Parathyroid adenoma (tissue), 2 donors: ENCODE measurements around the gene CYP1A2.

ENCODE experiments used
- H2AFZ ChIP-seq: fragments of 300-600 bp; sonication (generic); one replicate; pipeline ENCODE4 v1.7.0; 2017; ENCODE audit warnings: antibody characterized with exemption, mild to moderate bottlenecking
- H3K27ac ChIP-seq: fragments of 300-600 bp; sonication (generic); one replicate; pipeline ENCODE4 v1.7.0; 2017
- H3K27me3 ChIP-seq: fragments of 300-600 bp; sonication (generic); one replicate; pipeline ENCODE4 v1.7.0; 2017; ENCODE audit warnings: low read length; ENCODE audit not compliant: control insufficient read depth, insufficient read depth
- H3K36me3 ChIP-seq: fragments of 300-600 bp; sonication (generic); one replicate; pipeline ENCODE4 v1.7.0; 2017; ENCODE audit warnings: low read length; ENCODE audit not compliant: control insufficient read depth, insufficient read depth
- H3K4me1 ChIP-seq: fragments of 300-600 bp; sonication (generic); one replicate; pipeline ENCODE4 v1.7.0; 2017; ENCODE audit warnings: control low read depth
- H3K4me2 ChIP-seq: fragments of 300-600 bp; sonication (generic); one replicate; pipeline ENCODE4 v1.7.0; 2017; ENCODE audit warnings: low read length
- H3K4me3 ChIP-seq: fragments of 300-600 bp; sonication (generic); one replicate; pipeline ENCODE4 v1.7.0; 2017; ENCODE audit warnings: low read depth, low read length
- H3K79me2 ChIP-seq: fragments of 300-600 bp; sonication (generic); one replicate; pipeline ENCODE4 v1.7.0; 2017; ENCODE audit warnings: control low read depth
- H3K9ac ChIP-seq: fragments of 300-600 bp; sonication (generic); one replicate; pipeline ENCODE4 v1.7.0; 2017; ENCODE audit warnings: mild to moderate bottlenecking
- H3K9me3 ChIP-seq: fragments of 300-600 bp; sonication (generic); one replicate; pipeline ENCODE4 v1.7.0; 2017; ENCODE audit warnings: low read length; ENCODE audit not compliant: control insufficient read depth
- TF ChIP-seq, protein P1 (sequence below): fragments of 300-600 bp; sonication (generic); IDR thresholded peaks from one replicate; pipeline ENCODE4 v1.7.0; 2017; ENCODE audit warnings: antibody characterized with exemption, mild to moderate bottlenecking
- donor health status: primary hyperparathyroidism.

The CYP1A2 gene

DNA sequence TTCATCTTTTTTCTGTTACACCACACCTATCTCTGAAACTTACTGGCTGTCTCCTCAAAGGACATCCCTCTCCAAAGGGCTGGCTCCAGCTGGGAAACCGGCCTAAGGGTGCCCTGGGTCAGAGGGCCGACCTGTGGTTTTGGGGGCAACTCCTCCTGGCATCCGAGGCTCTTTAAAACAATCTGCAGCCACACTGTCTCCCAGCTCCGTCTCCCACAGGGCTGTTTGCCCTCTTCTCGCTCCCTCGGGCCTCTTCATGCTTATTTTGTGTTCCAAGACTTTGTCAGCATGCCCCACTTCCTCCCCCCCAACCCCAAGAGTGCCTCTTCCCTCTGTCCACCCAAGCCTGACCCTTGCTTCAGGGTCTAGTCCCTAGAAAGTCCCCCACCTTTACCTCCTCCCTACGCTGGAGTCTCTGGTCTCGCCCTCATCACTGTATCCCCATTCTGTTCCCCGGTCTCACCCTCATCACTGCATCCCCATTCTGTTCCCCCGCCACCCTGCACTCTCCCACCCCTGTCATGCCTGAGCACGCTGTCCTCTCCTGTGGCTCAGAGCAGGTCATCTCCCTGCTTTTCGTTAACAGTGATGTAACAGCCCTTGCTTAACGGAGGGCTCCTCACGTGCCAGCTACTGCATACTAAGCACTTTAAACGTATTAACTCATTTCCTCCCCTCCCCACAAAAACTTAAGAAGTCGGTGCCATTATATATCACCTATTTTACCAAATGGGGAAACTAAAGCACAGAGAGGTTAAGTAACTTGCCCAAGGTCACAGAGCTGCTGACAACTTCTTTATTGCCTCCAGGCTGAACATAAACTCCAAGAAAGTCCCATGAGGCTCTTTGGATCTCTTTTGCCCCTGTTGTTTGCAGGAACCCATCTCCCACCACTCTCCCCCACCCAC is 32.1 kb downstream of the CYP1A2 start:
- H3K9ac ChIP-seq = no peak overlapping the region
- peak overlapping the region; percentile 58 for H2AFZ ChIP-seq
- peak overlapping the region; percentile 42 for H3K27ac ChIP-seq
- H3K9me3 ChIP-seq = no peaks in the 10 kb centered on the region
- H3K27me3 ChIP-seq = no peaks in the 10 kb centered on the region
- H3K4me3 ChIP-seq = peak overlapping the region; percentile 41
- H3K79me2 ChIP-seq = peaks cover 6% of the 10 kb centered on the region
- H3K4me1 ChIP-seq = peaks cover 13% of the 10 kb centered on the region
- TF ChIP-seq, protein P1, sequence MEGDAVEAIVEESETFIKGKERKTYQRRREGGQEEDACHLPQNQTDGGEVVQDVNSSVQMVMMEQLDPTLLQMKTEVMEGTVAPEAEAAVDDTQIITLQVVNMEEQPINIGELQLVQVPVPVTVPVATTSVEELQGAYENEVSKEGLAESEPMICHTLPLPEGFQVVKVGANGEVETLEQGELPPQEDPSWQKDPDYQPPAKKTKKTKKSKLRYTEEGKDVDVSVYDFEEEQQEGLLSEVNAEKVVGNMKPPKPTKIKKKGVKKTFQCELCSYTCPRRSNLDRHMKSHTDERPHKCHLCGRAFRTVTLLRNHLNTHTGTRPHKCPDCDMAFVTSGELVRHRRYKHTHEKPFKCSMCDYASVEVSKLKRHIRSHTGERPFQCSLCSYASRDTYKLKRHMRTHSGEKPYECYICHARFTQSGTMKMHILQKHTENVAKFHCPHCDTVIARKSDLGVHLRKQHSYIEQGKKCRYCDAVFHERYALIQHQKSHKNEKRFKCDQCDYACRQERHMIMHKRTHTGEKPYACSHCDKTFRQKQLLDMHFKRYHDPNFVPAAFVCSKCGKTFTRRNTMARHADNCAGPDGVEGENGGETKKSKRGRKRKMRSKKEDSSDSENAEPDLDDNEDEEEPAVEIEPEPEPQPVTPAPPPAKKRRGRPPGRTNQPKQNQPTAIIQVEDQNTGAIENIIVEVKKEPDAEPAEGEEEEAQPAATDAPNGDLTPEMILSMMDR = no peak
- peak overlapping the region; percentile 76 for H3K4me2 ChIP-seq
- H3K36me3 ChIP-seq = no peaks in the 10 kb centered on the region

DNA sequence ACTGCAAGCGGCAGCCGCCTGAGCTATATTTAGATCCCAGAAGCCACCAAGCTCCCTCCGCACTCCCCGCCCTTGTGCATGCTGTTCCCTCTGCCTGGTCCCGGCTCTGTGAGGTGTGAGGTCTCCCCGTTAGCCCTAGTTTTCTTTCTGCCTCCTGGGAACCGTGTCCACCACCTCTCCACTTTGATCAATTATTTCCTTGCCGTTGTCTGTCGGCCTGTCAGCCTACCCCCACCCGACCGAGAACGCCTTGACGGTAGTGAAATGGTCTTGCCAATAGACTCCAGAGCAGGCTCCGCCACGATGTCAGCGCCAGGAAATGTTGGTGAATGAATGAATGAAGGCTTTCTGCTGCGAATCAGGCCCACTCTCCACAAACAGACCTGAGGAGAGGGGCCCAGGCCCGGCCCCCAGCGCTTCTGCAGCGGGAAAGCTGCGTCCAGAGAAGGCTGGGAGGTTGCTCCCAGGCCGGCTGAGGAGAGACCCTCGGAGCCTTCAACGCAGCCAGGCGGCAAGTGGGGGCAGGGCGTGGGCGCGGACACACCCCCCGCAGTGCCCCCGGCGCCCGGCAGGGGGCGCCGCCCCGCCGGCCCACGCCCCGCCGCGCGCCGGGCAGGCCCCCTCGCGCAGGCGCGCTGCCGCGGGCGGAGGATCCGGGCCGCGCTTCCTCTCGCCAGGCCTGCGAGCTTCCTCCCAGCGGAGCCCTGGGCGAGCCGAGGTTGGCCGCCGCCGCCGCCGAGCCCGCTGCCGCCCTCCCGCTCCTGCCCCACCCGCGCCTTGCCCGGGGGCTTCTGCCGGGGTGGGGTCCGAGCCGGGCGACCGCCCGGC is 33.0 kb downstream of the CYP1A2 start, which contains the start of gene CSK:
TSS of gene CSK (plus strand) at position 650 of the 828 bp plus-strand sequence. CDS start 16,218 bp downstream, outside the sequence.
- Histone ChIP-seq H3K27me3 (no peaks in the 10 kb centered on the region), H3K4me3 (peak within 1 kb of the TSS; percentile 69), H3K9ac (no peak within 1 kb of the TSS), H3K36me3 (no peaks in the 10 kb centered on the region), H3K9me3 (no peaks in the 10 kb centered on the region), H3K27ac (peak within 1 kb of the TSS; percentile 11), H2AFZ (peak within 1 kb of the TSS; percentile 58), H3K79me2 (peaks cover 6% of the 10 kb centered on the region), H3K4me1 (peaks cover 13% of the 10 kb centered on the region), H3K4me2 (peak within 1 kb of the TSS; percentile 78)
- TF ChIP-seq, protein P1 = peak; percentile 32

DNA sequence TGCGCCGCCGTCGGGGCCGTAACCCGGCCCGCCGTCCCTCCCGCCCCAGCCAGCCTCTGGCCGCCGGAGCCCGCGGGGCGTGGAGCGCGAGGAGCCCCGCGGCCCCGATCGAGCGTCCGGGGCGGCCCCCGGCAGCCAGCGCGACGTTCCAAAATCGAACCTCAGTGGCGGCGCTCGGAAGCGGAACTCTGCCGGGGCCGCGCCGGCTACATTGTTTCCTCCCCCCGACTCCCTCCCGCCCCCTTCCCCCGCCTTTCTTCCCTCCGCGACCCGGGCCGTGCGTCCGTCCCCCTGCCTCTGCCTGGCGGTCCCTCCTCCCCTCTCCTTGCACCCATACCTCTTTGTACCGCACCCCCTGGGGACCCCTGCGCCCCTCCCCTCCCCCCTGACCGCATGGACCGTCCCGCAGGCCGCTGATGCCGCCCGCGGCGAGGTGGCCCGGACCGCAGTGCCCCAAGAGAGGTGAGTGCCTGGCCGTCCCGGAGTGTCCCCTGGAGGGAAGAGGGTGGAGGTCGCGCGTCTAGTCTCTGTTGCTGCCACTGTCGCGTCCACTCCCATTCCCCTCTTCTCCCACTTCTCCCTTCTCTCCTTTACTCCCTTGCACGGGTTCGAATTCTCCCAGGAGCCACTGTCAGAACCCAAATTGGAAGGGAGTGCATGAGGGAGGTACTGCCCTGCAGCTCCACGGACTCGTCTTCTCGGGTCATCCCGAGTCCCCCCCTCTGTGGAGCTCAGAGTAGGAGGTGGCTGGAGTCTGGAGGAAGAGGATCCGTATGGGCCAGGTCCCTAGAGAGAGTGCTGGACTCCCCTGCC is 33.8 kb downstream of the CYP1A2 start:
- peak overlapping the region; percentile 38 for H2AFZ ChIP-seq
- H3K9me3 ChIP-seq = no peaks in the 10 kb centered on the region
- no peak overlapping the region for H3K9ac ChIP-seq
- peak overlapping the region; percentile 69 for H3K4me3 ChIP-seq
- H3K27me3 ChIP-seq = no peaks in the 10 kb centered on the region
- H3K36me3 ChIP-seq = no peaks in the 10 kb centered on the region
- H3K79me2 ChIP-seq = peaks cover 6% of the 10 kb centered on the region
- H3K4me2 ChIP-seq = peak overlapping the region; percentile 78
- no peak overlapping the region for H3K27ac ChIP-seq
- peaks cover 13% of the 10 kb centered on the region for H3K4me1 ChIP-seq
- TF ChIP-seq, protein P1 = no peak

DNA sequence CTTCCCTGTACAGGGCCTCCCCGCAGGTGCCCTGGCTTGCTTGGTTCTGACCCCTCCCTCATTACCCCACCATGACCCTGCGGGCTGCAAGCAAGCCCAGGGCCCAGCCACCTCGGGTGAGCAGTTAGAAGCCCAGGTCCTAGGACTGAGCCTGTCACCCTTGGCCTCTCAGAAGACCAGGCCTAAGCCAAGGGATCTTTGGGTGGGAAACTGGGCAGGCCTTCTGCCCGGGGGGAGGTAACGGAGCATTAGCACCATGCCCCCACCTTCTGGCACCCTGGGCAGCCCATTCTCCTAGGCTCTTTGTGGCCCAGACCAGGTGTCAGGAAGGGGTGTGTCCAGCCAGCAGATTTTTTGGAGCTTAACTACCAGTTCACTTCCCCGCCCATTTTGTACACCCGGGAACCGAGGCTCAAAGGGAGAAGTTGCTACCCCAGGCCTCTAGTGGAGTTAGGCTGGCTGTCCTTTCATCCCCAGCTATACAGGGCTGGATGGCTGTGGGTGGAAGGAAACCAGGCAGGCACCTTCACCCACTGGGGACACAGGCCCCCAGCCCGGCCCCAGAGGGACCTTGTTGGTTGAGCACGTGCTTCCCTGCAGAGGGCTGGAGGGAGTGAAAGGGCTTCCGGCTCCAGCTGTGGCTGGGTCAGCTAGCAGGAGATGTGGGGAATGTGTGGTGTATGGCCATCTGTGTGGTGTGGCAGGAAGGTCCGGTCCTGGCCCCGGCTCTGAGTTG is 34.6 kb downstream of the CYP1A2 start:
- Histone ChIP-seq H3K27ac (no peak overlapping the region), H3K79me2 (peaks cover 6% of the 10 kb centered on the region), H3K4me1 (peaks cover 13% of the 10 kb centered on the region), H3K36me3 (no peaks in the 10 kb centered on the region), H3K9ac (no peak overlapping the region), H2AFZ (no peak overlapping the region), H3K27me3 (no peaks in the 10 kb centered on the region), H3K4me3 (peak overlapping the region; percentile 69), H3K4me2 (peak overlapping the region; percentile 78), H3K9me3 (no peaks in the 10 kb centered on the region)
- TF ChIP-seq, protein P1 = no peak
